HG02840 (cell line): ENCODE measurements around the gene MEAK7.

Source experiments
- ATAC-seq: cut with Tn5 transposase; IDR thresholded peaks from one replicate; pipeline ENCODE4 v1.9.1; 2021; ENCODE audit warnings: mild to moderate bottlenecking, moderate library complexity, moderate number of reproducible peaks; ENCODE audit not compliant: unreplicated experiment, low FRiP score

The MEAK7 gene

GRCh38 chr16:84497418-84498222 lies 6.8 kb downstream of the MEAK7 start:
- ATAC-seq = no peak

GRCh38 chr16:84496991-84497390 lies 7.5 kb downstream of the MEAK7 start:
- ATAC-seq = no peak

DNA sequence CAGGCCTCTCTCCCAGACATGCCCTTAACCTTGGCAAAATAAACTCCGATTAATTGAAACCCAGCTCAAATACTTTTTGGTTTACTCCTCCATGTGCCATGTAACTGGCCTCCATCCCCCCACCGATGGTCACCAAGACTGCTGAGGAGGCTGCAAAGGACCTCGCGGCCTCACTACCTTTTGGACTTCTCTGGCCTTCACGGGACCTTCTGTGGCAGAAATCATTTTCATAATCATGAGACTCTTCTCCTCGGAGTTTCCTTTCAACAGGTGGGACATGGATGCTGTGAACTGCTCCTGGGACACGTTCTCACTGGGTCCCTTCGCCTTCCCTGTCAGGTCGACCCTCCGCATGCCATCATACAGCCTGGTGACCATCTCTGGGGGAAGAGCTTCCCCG lies 9.0 kb downstream of the MEAK7 start:
- no peak for ATAC-seq

DNA sequence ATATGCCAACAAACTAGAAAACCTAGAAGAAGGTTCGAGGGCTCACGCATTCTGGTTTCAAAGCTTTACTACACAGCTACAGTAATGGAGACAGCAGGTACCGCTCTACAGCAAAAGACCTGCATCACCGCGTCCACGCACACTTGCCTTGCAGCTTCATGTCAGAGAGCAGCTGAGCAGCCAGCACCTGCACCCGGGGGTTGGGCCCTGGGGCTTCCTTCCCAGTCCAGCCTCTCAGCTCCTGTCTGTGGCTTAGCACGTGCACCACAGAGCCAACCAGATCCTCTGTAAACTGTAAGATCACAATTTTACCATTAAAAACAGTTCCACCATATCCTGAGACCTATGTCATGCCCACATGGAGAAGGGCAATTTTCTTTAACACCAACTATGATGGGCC lies 15.3 kb downstream of the MEAK7 start:
- ATAC-seq = no peak

- ATAC-seq = no peak
Measured at GRCh38 chr16:84487358-84487757, 17.1 kb downstream of the MEAK7 start.

DNA sequence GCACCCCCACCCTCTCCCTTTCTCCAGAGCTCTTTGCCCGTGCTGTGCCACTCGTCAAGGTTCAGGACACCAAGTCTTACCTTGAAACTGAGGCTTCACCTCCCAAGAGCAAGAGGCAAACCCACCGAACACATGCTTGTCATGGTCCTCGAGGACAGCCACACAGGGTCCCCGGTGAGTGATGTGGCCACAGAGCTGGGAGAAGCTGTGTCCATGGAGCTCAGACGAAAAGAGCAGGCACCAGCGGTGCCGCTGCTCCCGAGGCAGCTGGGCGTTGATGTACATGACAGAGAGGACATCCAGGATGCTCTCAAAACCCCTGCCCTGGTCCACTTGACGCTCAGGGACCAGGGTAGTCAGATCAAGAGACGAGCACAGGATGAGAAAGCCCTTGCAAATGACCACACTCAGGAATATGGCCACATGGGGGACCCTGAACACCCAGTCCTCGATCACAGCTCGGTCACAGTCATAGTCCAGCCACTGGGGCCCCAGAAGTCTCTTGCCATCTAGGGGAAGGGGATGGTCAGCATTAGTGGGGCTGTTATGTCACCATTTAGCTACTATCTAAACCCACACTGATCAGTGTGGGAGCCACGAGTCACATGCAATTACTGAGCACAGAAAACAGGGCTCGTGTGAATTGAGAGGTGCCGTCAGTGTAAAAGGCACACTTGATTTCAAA lies 17.8 kb downstream of the MEAK7 start:
- no peak for ATAC-seq

DNA sequence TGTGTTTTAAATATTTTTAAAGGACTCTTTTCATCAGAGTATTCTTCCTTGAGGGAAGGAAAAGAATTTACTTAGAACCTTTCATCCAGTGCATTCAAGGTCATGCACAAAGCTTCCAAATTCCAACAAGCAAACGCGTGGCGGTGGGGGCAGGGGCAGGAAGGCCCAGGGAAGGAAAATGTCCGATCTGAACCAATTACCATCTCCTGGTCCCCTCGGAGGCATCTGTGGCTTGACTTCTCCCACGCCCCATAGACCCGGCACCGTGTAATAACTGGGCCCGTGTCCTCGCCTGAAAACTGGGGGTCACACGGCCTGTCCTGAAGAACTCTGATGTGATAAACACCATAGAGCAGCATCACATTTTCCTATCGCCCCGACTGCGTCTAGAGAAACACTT lies 18.3 kb downstream of the MEAK7 start:
- no peak for ATAC-seq

- no peak for ATAC-seq
Measured at GRCh38 chr16:84485255-84486010, 19.0 kb downstream of the MEAK7 start.

DNA sequence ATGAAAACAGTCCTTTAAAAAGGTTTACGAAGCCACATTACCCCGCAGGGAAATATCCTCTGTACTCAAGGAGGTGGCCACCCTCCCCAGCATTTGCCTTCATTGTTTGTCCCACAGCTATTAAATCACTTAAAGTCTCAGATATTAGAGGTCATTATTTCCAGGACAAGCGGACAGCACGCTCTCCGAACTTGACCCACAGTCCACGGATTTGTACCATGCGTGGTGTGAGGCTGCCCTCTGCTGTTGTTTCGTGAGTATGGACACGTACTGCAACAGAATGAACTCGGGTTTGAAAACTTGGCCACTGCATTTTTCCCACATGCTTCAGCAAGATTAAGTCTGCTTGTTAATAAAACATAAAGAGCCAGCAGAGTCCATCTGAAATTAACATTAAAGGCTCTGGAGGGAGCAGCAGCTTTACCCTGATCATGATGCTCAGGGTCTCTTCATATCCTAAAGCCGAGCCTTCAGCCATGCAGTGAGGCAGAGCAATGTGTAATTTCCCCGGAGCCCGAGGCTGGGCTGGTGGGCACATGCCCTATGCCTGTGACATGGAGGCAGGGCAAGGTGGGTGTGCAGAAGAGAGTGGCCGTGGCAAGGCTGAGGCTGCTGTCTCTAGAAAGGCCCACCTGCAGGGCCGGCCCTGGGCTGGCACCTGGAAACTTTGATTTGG lies 19.7 kb downstream of the MEAK7 start:
- ATAC-seq = no peak

DNA sequence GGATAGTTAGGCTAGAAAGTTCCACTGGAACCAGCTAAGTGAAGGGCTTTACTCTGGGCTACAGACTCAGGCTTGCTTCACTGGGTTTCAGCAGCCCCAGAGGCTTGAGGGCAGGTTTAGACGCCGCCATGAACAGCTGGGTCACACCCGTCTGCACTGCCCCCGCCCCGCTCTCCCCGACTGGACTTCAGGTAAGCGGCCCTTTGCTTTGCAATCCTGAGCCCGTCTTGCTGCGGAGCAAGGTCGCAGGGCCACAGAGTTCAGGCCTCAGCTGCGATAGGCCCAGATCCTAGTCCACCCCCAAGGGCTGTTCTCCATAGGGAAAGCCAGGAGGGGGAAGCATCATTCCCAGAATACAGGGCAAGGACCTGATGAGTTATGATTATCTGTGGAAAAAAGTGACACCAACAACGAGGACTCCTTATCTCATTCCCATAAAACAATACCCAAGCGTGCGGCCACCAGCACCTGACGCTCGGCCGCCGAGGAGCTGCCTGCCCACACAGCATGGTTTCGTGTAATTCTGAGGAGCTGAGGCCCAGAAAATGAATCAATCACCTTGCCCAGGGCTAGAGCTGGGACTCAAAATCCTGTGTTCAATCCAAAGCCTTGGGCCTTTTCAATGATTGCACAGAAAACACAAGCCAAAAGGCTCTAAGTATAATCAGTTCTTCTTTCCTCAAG lies 20.4 kb downstream of the MEAK7 start:
- no peak for ATAC-seq

GRCh38 chr16:84482951-84483881 lies 21.2 kb downstream of the MEAK7 start:
- no peak for ATAC-seq

GRCh38 chr16:84482001-84482891 lies 22.2 kb downstream of the MEAK7 start:
- ATAC-seq = no peak

DNA sequence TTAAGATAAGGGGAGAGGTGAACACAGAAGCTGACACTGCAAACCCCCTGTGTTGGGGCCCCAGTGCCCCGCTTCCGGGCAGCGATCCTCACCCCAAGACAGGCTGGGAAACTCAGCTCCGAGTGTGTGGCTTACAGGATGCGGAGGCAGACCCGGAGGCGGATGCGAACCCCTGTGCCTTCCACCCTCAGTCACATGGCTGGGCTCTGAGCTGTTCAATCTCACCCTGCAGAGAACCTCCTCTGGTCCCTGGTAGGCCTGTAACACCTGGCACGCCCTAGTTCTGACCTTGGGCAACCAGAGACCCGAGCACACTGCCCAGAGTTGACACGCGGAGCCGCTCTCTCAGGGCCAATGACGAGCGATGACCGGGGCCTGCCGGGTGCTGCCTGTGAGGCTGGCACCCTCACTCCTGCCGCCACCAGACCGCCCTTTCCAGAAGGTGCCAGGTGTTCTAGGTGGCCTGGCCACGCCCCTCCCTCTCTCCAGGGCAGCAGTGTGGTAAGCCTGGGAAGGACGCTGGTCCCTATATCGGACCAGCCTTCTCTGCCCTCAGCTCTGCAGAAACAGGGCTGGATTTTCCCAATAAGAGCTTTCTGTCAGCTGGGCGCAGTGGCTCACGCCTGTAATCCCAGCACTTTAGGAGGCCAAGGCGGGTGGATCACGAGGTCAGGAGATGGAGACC lies 23.3 kb downstream of the MEAK7 start:
- no peak for ATAC-seq

DNA sequence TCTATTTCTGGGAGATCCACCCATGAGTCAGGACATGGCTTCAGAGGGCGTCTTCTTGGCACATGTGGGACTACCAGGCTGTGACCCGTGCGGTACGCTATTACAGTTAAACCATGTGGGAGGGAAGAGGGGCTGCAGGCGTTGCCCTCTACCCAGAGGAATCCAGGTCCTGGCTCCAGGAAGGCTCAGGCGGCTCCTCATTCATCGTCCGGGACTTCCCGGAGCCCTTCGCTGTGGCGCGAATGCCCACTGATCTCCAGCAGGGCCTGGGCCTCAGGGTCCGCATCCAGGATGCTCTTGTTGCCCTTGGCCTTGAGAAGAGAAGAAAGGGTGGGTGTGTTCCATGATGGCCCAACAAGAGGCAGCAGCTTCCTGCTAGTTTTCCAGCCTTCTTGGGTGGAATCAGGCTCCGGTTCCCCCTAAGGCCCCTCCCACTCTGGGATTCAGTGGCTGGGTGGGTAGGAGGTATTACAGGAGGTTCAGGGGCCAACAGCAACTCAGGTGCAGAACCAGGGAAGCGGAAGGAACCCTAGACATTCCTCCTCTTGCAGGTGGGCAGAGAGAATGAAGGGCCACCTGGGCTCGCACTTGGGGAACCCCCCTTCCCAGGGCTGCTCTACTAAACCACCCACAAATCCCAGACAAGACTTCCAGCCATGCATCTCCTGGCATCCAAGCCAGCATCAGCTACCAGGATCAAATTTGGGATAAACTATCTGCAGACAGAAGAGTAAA lies 24.6 kb downstream of the MEAK7 start:
- no peak for ATAC-seq

DNA sequence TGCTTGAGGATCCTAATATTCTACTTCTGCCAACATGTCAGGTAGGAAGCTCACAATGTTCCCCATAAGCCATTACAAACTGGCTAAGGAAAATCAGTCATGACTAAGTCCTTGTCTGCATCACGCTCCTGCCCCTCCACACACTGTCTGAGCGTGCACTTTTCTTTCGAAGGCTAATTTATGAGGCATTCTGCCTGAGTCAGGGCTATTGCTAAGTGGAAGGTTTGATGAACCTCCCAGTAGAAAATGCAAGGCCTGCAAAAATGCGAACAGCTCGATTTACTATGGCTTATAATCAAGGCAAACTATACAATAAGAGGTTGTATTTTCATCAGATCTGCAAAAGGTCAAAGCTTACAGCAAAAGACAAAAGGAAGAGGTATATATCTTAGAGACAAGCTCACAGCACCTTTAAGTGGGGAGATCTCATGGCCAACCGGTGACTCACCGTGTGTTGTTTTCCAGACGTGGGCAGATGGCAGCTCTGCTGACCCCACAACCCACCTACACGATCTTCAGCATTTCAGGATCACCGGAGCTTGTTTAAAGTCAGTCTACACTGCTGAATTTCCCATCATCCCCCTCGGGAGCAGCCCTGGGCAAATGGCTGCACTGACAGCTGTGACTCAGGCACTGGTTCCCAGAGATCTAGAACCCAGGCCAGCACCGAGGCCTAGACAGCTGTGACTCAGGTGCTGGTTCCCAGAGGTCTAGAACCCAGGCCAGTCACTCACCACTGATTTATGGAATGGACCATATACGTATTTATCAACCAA lies 26.1 kb downstream of the MEAK7 start:
- no peak for ATAC-seq

DNA sequence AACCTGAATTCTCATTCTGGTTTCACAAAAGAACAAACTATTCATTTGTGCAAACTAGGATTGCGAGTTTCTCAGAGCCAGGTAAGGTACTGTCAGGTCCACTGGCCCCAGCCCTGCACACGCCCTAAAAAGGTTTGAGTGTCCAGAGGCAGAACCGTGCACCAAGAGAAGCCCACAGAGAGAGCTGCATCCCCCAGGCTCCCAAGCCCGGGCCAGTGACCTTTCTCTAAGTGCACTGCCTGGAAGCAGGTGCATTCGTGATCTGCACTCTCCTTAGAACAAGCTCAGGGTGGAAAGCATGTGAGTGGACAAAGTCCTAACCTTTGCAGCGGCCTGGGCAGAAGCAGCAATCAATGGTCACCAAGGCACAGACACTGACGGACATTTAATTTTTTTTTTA lies 26.8 kb downstream of the MEAK7 start:
- ATAC-seq = no peak
